GM23338 (cell line): ENCODE results near the gene MDM4. TPM values are rescaled to one million over a fixed set of nuclear protein-coding genes. Genes with fewer than 3 reads are reported as not detected.

ENCODE experiments used
- ATAC-seq: fragments of 200-7000 bp; cut with Tn5 transposase; 3 replicates; pipeline ENCODE4 v1.9.1; 2020
- DNase-seq: peaks from one replicate; pipeline ENCODE4 v3.0.0-alpha.2; 2015; ENCODE audit warnings: low spot score
- H2AFZ ChIP-seq: fragments of 200-600 bp; sonication (generic); 2 replicates; pipeline ENCODE4 v1.8.0; 2016; ENCODE audit warnings: antibody characterized with exemption, mild to moderate bottlenecking, moderate library complexity
- H3F3A ChIP-seq: fragments of 200-600 bp; sonication (generic); replicated peaks from 2 replicates; pipeline ENCODE4 v1.8.0; 2017; ENCODE audit warnings: antibody characterized with exemption, mixed run types, low read depth
- H3K27ac ChIP-seq: fragments of 200-600 bp; sonication (generic); 2 replicates; pipeline ENCODE4 v1.6.1; 2016; ENCODE audit warnings: low read depth
- H3K27me3 ChIP-seq: fragments of 200-600 bp; sonication (generic); 2 replicates; pipeline ENCODE4 v1.8.0; 2016; ENCODE audit warnings: mild to moderate bottlenecking, mixed run types, moderate library complexity; ENCODE audit not compliant: insufficient read depth
- H3K36me3 ChIP-seq: fragments of 200-600 bp; sonication (generic); 2 replicates; pipeline ENCODE4 v1.8.0; 2016; ENCODE audit warnings: mild to moderate bottlenecking; ENCODE audit not compliant: insufficient read depth
- H3K4me1 ChIP-seq: fragments of 200-600 bp; sonication (generic); 2 replicates; pipeline ENCODE4 v1.8.0; 2016; ENCODE audit warnings: mild to moderate bottlenecking, moderate library complexity; ENCODE audit not compliant: insufficient read depth
- H3K4me2 ChIP-seq: fragments of 200-600 bp; sonication (generic); 2 replicates; pipeline ENCODE4 v1.7.1; 2017; ENCODE audit warnings: mixed run types
- H3K4me3 ChIP-seq: fragments of 200-600 bp; sonication (generic); 2 replicates; pipeline ENCODE4 v1.6.1; 2016; ENCODE audit warnings: mixed run types
- H3K79me2 ChIP-seq: fragments of 200-600 bp; sonication (generic); replicated peaks from 2 replicates; pipeline ENCODE4 v1.8.0; 2017; ENCODE audit warnings: mild to moderate bottlenecking; ENCODE audit not compliant: insufficient read depth
- H3K9me2 ChIP-seq: fragments of 200-600 bp; sonication (generic); 2 replicates; pipeline ENCODE4 v1.8.0; 2017; ENCODE audit not compliant: insufficient read depth
- H4K20me1 ChIP-seq: fragments of 200-600 bp; sonication (generic); replicated peaks from 2 replicates; pipeline ENCODE4 v1.8.0; 2017; ENCODE audit warnings: mild to moderate bottlenecking; ENCODE audit not compliant: insufficient read depth
- H3K27ac Mint-ChIP-seq: 2 replicates; pipeline ENCODE4 v1.8.0; 2020; ENCODE audit warnings: inconsistent platforms, mild to moderate bottlenecking, moderate library complexity, mixed read lengths
- H3K27me3 Mint-ChIP-seq: 3 replicates; pipeline ENCODE4 v1.8.0; 2022; ENCODE audit warnings: low read depth, mild to moderate bottlenecking, moderate library complexity, mixed read lengths, inconsistent platforms; ENCODE audit not compliant: insufficient read depth, poor library complexity
- H3K36me3 Mint-ChIP-seq: 3 replicates; pipeline ENCODE4 v1.8.0; 2021; ENCODE audit warnings: low read depth, mild to moderate bottlenecking, inconsistent platforms, moderate library complexity, mixed read lengths
- H3K4me1 Mint-ChIP-seq: 3 replicates; pipeline ENCODE4 v1.8.0; 2020; ENCODE audit warnings: mild to moderate bottlenecking, inconsistent platforms, mixed read lengths
- H3K4me3 Mint-ChIP-seq: 3 replicates; pipeline ENCODE4 v1.8.0; 2021; ENCODE audit warnings: moderate library complexity, mild to moderate bottlenecking, inconsistent platforms, mixed read lengths
- H3K9me3 Mint-ChIP-seq: 3 replicates; pipeline ENCODE4 v1.8.0; 2020; ENCODE audit warnings: moderate library complexity, mild to moderate bottlenecking, inconsistent platforms, mixed read lengths
- CREB1 ChIP-seq: fragments of 250-450 bp; sonication (Bioruptor Pico); IDR thresholded peaks from 2 replicates; pipeline ENCODE4 v1.5.0; 2020; ENCODE audit warnings: low read depth, mild to moderate bottlenecking, moderate library complexity
- CTCF ChIP-seq, 2 experiments: fragments of 200-600 bp in 1 of 2; sonication (generic) in 1 of 2; conservative IDR thresholded peaks; 2 replicates each; pipeline versions ENCODE4 v1.5.1 to v1.6.1; 2016 to 2017; ENCODE audit warnings: antibody characterized with exemption in 2 of 2, low read depth in 2 of 2, mild to moderate bottlenecking in 2 of 2, moderate library complexity in 1 of 2
- ETS1 ChIP-seq: IDR thresholded peaks from 2 replicates; pipeline ENCODE4 v1.6.1; 2016; ENCODE audit warnings: antibody characterized with exemption
- EZH2 ChIP-seq: fragments of 200-600 bp; sonication (generic); IDR thresholded peaks from one replicate; pipeline ENCODE4 v1.8.0; 2017; ENCODE audit warnings: antibody characterized with exemption, mild to moderate bottlenecking, low read depth; ENCODE audit not compliant: unreplicated experiment
- EZH2phosphoT487 ChIP-seq: fragments of 200-600 bp; sonication (generic); IDR thresholded peaks from one replicate; pipeline ENCODE4 v1.8.1; 2018; ENCODE audit warnings: antibody characterized with exemption; ENCODE audit not compliant: unreplicated experiment
- JUNB ChIP-seq: IDR thresholded peaks from one replicate; pipeline ENCODE4 v1.6.1; 2016; ENCODE audit warnings: antibody characterized with exemption; ENCODE audit not compliant: unreplicated experiment
- NANOG ChIP-seq: IDR thresholded peaks from 2 replicates; pipeline ENCODE4 v1.6.1; 2016; ENCODE audit warnings: antibody characterized with exemption, borderline replicate concordance
- POLR2AphosphoS5 ChIP-seq: IDR thresholded peaks from 2 replicates; pipeline ENCODE4 v1.6.1; 2016; ENCODE audit warnings: antibody characterized with exemption, low read depth
- REST ChIP-seq: IDR thresholded peaks from one replicate; pipeline ENCODE4 v1.6.1; 2018; ENCODE audit warnings: antibody characterized with exemption; ENCODE audit not compliant: unreplicated experiment
- STAT1 ChIP-seq: IDR thresholded peaks from one replicate; pipeline ENCODE4 v1.6.1; 2016; ENCODE audit warnings: antibody characterized with exemption; ENCODE audit not compliant: unreplicated experiment
- ZNF114 ChIP-seq: fragments of 250-450 bp; sonication (Bioruptor Pico); IDR thresholded peaks from 2 replicates; pipeline ENCODE4 v1.5.0; 2020; ENCODE audit warnings: mild to moderate bottlenecking, moderate library complexity
- ZNF331 ChIP-seq: fragments of 250-450 bp; sonication (Bioruptor Pico); IDR thresholded peaks from 2 replicates; pipeline ENCODE4 v1.5.0; 2020; ENCODE audit warnings: low read depth, mild to moderate bottlenecking, moderate library complexity
- ZNF462 ChIP-seq: fragments of 250-450 bp; sonication (Bioruptor Pico); IDR thresholded peaks from 2 replicates; pipeline ENCODE4 v1.5.0; 2020; ENCODE audit warnings: mild to moderate bottlenecking, moderate library complexity
- polyA plus RNA-seq: library from polyadenylated mRNA; unstranded; fragments of >200 nt; fragmentation: Nextera tagmentation; extraction: Ambion mirVana; gene quantifications from 2 replicates; pipeline ENCODE4 v1.2.1, GENCODE V29; 2016
- total RNA-seq: library from RNA; depleted of rRNA; stranded (reverse); fragments of >200 nt; shearing (Covaris generic); gene quantifications from 2 replicates; pipeline ENCODE4 v1.2.3, GENCODE V29; 2014

Gene MDM4
- total and polyA plus RNA-seq, 2 experiments from 2014 or later = 24.8 to 56.1 TPM

GRCh38 chr1:204598319-204598969 lies 82.2 kb downstream of the MDM4 start:
- Histone ChIP-seq H3K4me2 (no peak overlapping the region), H3K9me2 (no peaks in the 10 kb centered on the region; the same call in 1 of the 2 replicates), H3K4me1 (peaks cover 25% of the 10 kb centered on the region), H3K4me3 (no peak overlapping the region), H3K27me3 (no peaks in the 10 kb centered on the region), H3K36me3 (no peaks in the 10 kb centered on the region), H4K20me1 (no peaks in the 10 kb centered on the region), H2AFZ (no peak overlapping the region; the same call in 1 of the 2 replicates), H3K27ac (no peak overlapping the region), H3F3A (no peaks in the 10 kb centered on the region), H3K79me2 (no peaks in the 10 kb centered on the region)
- DNase-seq (no peak), ATAC-seq (no peak)
- H3K4me1 Mint-ChIP-seq = peaks cover 37% of the 10 kb centered on the region
- peaks cover 15% of the 10 kb centered on the region for H3K27me3 Mint-ChIP-seq
- H3K27ac Mint-ChIP-seq = no peak overlapping the region
- H3K9me3 Mint-ChIP-seq = no peaks in the 10 kb centered on the region
- no peaks in the 10 kb centered on the region for H3K36me3 Mint-ChIP-seq
- TF ChIP-seq ETS1 (no peak), CTCF (conservative IDR thresholded peaks at IDR 0.05; ENCODE audit: low read depth in 2 of 2) (no peak), EZH2phosphoT487 (no peak), POLR2AphosphoS5 (no peak), JUNB (no peak), ZNF114 (no peak), REST (no peak), EZH2 (no peak), CREB1 (CRISPR knock-in tag) (no peak), ZNF331 (no peak), ZNF462 (CRISPR knock-in tag) (no peak), NANOG (no peak), STAT1 (no peak)
- no peak overlapping the region for H3K4me3 Mint-ChIP-seq
